Suppressor macrophage treated with lipopolysaccharide for 1 hour (primary cell): Measurements from ENCODE around the gene ARFGAP1.
"Not testable (repeated sequence)": the region's sequence is repeated elsewhere in the genome, so short reads cannot be mapped to it uniquely, and the experiment has no call there.

ENCODE experiments used
- DNase-seq, 3 donors: peaks; one replicate each; pipeline ENCODE4 v3.0.0-alpha.2; 2020 to 2022

The ARFGAP1 gene

GRCh38 chr20:63293456-63293855 is 20.8 kb downstream of the ARFGAP1 start:
- no peak for DNase-seq

GRCh38 chr20:63293871-63294535 is 21.4 kb downstream of the ARFGAP1 start:
- DNase-seq = no peak

GRCh38 chr20:63294536-63294900 is 21.9 kb downstream of the ARFGAP1 start:
- no peak for DNase-seq

GRCh38 chr20:63295018-63295417 is 22.4 kb downstream of the ARFGAP1 start:
- DNase-seq = no peak

GRCh38 chr20:63295422-63295821 is 22.8 kb downstream of the ARFGAP1 start:
- DNase-seq = no peak

GRCh38 chr20:63295846-63296245 is 23.2 kb downstream of the ARFGAP1 start:
- no peak for DNase-seq

GRCh38 chr20:63296531-63297299 is 24.1 kb downstream of the ARFGAP1 start:
- no peak for DNase-seq

GRCh38 chr20:63297371-63297781 is 24.8 kb downstream of the ARFGAP1 start:
- DNase-seq = no peak

- no peak for DNase-seq
These were observed 25.4 kb downstream of the ARFGAP1 start for GRCh38 chr20:63297796-63298572.

GRCh38 chr20:63298731-63299312 is 26.2 kb downstream of the ARFGAP1 start:
- no peak for DNase-seq

GRCh38 chr20:63301671-63302070 is 29.1 kb downstream of the ARFGAP1 start:
- DNase-seq = no peak

- DNase-seq = no peak
These were observed 30.6 kb downstream of the ARFGAP1 start for GRCh38 chr20:63303095-63303666.

GRCh38 chr20:63305393-63305792 is 32.8 kb downstream of the ARFGAP1 start:
- DNase-seq = no peak

GRCh38 chr20:63305933-63306672 is 33.5 kb downstream of the ARFGAP1 start:
- not testable (repeated sequence) for DNase-seq

GRCh38 chr20:63306673-63307537 is 34.3 kb downstream of the ARFGAP1 start:
- no peak for DNase-seq

GRCh38 chr20:63307538-63308217 is 35.1 kb downstream of the ARFGAP1 start:
- no peak for DNase-seq

- no peak for DNase-seq
These were observed 35.8 kb downstream of the ARFGAP1 start for GRCh38 chr20:63308218-63308911.

GRCh38 chr20:63309261-63310071 is 36.9 kb downstream of the ARFGAP1 start:
- peak; percentile 44 to 62 (median 52) for DNase-seq
